ENCODE results near the gene DOCK4.

Gene DOCK4

GRCh38 chr7:112162142-112162766 lies 43.9 kb downstream of the DOCK4 start:
- TF ChIP-seq CTCF (conservative IDR thresholded peaks at IDR 0.05; ENCODE audit: low read depth, low read length), result no peak
- no peak overlapping the region for H3K4me3 ChIP-seq (ENCODE audit: low read depth, low read length)
- DNase-seq (ENCODE audit: low read depth), result peak; percentile 95

- DNase-seq (ENCODE audit: low read depth), result peak; percentile 31
- TF ChIP-seq CTCF (conservative IDR thresholded peaks at IDR 0.05; ENCODE audit: low read depth, low read length), result no peak
- no peak overlapping the region for H3K4me3 ChIP-seq (ENCODE audit: low read depth, low read length)
Measured at GRCh38 chr7:112161253-112162141, 44.7 kb downstream of the DOCK4 start.

- no peak for TF ChIP-seq CTCF (conservative IDR thresholded peaks at IDR 0.05; ENCODE audit: low read depth, low read length)
- H3K4me3 ChIP-seq (ENCODE audit: low read depth, low read length), result no peak overlapping the region
- peak; percentile 25 for DNase-seq (ENCODE audit: low read depth)
Measured at GRCh38 chr7:112160771-112161150, 45.4 kb downstream of the DOCK4 start.

- TF ChIP-seq CTCF (conservative IDR thresholded peaks at IDR 0.05; ENCODE audit: low read depth, low read length), result no peak
- H3K4me3 ChIP-seq (ENCODE audit: low read depth, low read length), result no peak overlapping the region
- DNase-seq (ENCODE audit: low read depth), result peak; percentile 59
Measured at GRCh38 chr7:112160130-112160770, 45.9 kb downstream of the DOCK4 start.

GRCh38 chr7:112159351-112159750 lies 46.8 kb downstream of the DOCK4 start:
- DNase-seq (ENCODE audit: low read depth), result no peak
- H3K4me3 ChIP-seq (ENCODE audit: low read depth, low read length), result no peak overlapping the region
- TF ChIP-seq CTCF (conservative IDR thresholded peaks at IDR 0.05; ENCODE audit: low read depth, low read length), result no peak

GRCh38 chr7:112157072-112157471 lies 49.1 kb downstream of the DOCK4 start:
- peak; percentile 88 for DNase-seq (ENCODE audit: low read depth)
- TF ChIP-seq CTCF (conservative IDR thresholded peaks at IDR 0.05; ENCODE audit: low read depth, low read length), result no peak
- H3K4me3 ChIP-seq (ENCODE audit: low read depth, low read length), result no peak overlapping the region
